Activated T-cell treated with anti-CD3 and anti-CD28 coated beads for 24 hours (primary cell): ENCODE results near the gene HORMAD2.
A peak's percentile ranks its signal among the peaks of the same experiment; 100 is the strongest.
"Not testable (repeated sequence)": the region's sequence is repeated elsewhere in the genome, so short reads cannot be mapped to it uniquely, and the experiment has no call there.

ENCODE experiments used
- DNase-seq: peaks from one replicate; pipeline ENCODE4 v3.0.0-alpha.2; 2020; ENCODE audit warnings: low read depth

The HORMAD2 gene

DNA sequence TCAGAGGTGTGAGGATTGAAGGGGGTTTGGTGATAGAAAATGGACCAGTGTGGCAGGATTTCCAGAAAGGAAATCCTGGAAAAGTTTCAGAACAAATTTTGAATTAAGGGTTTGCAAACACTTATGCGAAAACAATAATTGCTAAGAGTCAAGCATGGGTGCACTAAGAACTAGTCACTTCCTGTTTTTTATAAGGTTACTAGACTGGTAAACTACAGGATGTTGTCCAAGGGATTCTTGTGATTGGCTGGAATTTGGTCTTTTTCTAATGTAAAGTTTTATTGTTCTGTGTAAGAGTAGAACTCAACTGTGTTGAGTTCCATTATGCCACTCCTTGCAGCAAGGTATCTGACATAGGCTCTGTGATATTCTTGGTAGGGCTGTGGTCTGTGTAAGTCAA is 112.2 kb downstream of the HORMAD2 start:
- DNase-seq = no peak

DNA sequence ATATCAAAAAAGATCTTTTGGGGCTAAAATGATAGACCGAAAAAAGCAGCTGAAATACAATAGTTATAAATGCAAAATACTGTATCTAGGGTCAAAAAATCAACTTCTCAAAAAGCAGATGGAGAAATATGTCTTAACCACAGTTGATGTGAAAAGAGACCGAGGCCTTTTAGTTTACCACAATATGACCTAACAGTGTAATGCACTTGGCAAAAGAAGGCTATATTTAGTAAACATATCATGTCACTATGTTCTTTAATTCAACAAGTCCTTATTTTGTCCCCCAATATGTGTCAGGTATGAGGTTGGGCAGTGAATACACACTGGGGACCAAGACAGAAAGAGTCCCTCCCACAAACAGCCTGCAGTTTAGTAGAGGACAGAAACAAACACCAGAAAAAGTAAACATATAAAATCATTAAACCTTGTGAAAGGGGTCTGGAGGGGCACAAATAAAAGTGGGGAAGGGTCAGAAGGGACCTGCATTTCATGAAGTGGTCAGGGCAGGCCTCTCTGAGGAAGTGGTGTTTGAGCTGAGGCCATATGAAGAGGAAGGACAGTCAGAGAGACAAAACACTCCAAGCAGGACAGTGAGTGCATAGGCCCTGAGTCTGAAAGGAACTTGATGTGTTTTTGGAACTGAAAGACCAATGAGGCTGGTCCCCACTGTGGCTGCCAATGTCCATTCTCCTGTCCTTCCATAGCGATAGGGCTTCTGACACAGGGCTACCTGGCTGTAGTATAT is 112.9 kb downstream of the HORMAD2 start:
- DNase-seq = no peak

DNA sequence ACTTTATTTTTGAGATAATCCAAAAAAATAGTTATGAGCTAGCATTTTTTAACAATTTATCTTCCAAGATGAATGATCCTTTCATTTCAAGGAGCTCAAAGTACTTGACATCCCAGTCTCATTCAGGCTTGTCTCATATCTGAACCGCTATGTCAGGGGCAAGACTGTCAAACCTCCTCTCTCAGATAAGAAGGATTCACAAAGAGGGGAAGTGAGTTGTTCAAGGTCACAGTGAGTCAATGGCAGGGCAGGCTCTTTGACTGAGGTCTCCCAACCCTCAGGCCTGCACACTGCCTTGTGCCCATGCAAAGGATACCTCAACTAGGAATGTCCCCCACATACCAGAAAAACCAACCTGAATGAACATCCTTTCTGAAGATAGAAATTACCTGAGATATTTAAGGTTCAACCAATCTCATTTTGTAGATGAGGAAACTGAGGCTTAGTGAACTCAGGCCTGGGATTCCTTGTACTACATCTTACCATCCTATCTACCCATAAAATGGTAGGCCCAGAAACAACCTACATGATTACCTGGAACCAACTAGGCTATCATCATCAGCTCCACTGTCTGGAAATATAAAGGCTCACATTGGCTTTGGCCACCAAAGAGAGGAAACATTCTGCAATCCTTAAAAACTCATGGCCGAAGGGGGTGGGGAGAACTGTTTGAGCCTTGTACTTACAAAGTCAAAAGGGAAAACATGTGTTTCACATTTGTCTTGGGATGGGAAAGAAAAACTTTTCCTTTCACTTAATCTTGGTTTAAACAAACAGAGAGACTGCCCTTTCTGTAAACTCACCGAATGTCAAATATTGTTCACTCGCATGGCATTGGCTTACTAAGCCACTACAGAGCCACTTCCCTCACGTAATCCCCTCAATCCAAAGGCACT is 115.2 kb downstream of the HORMAD2 start:
- DNase-seq = no peak

DNA sequence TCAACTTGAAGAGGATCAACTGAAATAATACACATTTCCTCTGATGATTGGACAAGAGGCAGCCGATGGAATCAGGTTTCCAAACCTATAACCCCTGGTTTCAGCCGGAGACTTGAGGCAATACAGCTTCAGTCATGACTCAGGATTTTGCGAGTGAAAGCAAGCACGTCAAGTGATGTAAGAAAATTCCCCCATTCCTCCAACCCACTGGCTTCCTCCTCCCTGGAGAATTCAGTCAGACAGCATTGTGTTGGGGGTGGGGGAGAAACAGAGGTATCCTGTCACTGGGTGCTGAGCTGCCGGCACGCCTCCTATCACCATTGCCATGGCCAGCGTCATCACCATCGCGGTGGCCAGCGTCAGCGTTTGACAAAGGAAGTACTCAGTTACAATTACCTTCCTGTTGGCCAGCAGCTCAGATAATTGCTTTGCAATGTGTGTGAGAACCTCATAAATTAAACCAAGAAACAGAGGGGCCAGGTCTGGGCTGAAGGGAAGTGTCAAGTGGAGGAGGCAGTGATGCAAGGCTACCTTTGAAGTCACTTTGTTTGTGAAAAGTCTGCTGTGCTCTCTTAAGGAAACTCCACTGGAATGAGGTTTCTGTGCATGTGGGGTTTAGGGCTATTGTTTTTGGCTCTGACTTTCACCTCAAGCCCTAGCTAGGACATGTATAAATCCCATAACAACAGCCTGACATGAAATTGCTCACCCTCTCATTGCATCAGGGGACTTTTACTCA is 116.0 kb downstream of the HORMAD2 start:
- peak; percentile 32 for DNase-seq

- no peak for DNase-seq
Observed at GRCh38 chr22:30196880-30197336, 116.6 kb downstream of the HORMAD2 start.

DNA sequence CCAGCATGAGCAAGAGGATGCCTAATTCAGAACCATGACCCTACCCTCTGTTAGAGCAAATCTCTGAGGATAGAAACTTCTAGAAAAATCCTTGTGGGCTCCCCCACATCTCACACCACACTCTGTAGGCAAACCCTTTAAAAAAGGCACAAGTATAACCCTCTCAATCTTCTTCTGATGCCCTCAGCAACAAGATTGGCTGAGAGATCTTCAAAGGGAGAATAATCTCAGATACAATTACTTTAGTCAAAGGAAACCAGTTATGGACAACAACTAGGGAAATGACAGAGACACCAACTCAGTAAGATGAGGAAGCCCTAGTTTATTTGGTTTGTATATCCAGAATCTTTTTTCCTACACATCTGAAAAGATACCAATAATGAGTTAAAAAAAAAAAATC is 117.1 kb downstream of the HORMAD2 start:
- DNase-seq = no peak

DNA sequence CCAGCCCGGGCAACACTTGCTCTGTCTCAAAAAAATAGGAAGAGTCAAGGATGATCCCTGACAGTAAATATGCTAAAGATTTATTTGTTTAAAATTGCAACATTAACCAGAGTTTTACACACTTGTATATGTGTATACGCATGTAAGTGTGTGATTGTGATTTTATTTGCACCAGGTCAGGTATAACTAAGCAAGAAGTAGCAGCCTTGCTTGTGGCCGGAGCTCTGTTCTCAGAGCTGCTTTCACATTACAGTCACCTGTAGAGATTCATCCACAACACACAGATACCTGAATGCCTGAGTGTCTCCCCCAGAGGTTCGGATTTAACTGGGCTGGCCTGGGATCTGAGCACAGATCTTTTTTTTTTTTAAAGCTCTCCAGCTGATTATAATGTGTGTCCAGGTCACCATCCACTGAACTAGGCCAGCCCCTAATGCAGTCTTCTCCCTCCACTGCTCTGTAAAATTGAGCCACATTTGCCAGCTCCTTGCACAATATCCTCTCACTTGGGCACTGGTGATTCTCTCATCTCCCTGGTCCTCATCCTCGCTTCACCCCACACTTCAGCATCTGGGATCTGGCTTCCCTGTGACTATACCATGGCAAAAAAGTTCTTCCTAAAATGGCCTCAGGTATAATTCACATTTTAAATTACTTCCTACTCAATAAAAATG is 118.0 kb downstream of the HORMAD2 start:
- DNase-seq = no peak

DNA sequence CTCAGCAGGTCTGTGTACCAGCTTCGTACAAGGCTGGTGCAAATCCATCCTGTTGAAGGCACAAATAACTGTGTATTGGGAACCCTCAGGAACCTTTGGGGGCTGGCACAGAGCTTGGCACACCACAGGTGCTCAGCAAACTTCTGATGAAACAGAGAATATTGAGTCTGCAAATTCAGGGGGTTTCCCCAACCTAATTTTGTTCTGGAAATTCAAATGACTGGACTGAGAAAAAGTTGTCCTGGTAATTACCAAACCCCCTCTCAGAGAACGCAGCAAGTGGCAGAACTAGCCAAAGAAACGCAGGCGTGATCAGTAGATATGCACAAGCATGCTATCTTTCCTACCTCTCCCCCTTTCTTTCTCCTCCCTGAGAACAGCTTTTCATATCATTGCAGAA is 118.7 kb downstream of the HORMAD2 start:
- DNase-seq = no peak

GRCh38 chr22:30200905-30201304 is 120.6 kb downstream of the HORMAD2 start:
- not testable (repeated sequence) for DNase-seq

- DNase-seq = no peak
Observed at GRCh38 chr22:30201945-30202344, 121.7 kb downstream of the HORMAD2 start.

- no peak for DNase-seq
Observed at GRCh38 chr22:30202531-30203006, 122.3 kb downstream of the HORMAD2 start.

- no peak for DNase-seq
Observed at GRCh38 chr22:30204015-30204741, 123.9 kb downstream of the HORMAD2 start.

GRCh38 chr22:30204742-30205111 is 124.5 kb downstream of the HORMAD2 start:
- DNase-seq = no peak

GRCh38 chr22:30205281-30206115 is 125.2 kb downstream of the HORMAD2 start:
- no peak for DNase-seq

DNA sequence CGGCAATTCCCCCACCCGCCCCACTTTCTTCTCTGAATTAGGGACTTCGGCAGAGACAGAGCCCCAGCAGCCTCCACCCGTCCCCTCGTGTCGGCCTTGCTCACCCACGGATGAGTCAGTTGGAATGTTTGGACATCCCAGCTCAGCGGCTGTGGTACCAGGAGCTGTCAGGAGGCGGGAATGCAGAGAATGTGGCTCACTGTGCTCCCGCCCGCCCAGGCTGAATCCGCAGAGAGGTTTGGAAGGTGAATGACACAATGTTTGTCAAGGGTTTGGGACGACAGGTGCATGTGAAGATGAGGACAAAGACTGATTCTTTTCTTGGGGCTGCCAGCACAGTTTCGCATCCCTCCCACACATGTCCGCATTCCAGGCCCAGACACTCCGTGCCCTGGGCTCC is 126.7 kb downstream of the HORMAD2 start:
- DNase-seq = no peak

DNA sequence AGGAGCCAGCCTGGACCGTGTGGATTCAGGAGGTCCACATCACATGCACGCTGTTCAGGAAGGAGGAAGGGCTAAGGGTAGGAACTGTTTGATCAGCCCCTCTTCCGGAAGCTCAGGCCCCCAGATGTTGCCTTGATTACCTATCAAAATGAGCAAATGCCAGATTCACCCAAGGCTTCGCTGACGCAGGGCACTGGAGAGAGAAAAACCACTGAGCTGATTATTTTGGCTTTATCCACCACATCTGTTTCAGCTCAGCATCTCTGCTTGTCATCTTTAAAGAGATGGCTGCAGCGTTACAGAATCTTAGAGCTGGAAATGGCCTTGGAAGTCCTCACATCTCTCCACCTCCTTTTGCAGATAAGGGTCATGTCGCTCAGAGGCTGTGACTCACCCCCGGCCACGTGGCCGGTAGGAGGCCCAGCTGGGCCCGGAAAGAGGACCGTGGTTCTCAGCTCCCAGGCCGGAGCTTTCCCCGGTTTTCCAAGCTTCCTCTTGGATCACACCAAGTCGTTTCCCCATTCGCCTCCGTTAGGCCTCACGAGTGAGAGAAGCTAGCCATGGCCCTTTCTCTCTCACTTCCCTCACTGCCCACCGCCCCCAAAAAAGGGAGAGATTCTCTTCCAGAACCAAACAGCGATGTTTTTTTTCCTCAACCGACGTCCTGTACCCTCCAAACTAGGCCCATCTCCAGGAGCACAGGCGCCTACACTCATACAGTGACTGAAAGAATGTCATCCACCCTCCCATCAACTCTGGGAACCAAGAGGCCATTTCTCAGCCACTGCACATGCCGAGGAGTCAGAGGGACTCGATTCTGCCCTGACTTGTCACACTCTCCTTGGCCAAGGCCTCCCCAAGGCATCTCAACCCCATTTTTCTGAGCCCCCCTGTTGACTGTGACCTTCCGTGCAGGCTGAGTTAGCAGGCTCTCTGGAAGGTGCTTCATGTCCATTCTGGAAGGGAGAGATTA is 128.7 kb downstream of the HORMAD2 start:
- DNase-seq = no peak

- DNase-seq = no peak
Observed at GRCh38 chr22:30209642-30210041, 129.4 kb downstream of the HORMAD2 start.

GRCh38 chr22:30210235-30210909 is 130.1 kb downstream of the HORMAD2 start:
- DNase-seq = no peak
